GM21367 (cell line): ENCODE measurements around the gene SORCS1.

Experiments used
- ATAC-seq: cut with Tn5 transposase; IDR thresholded peaks from one replicate; pipeline ENCODE4 v1.9.1; 2021; ENCODE audit not compliant: unreplicated experiment

The SORCS1 gene

DNA sequence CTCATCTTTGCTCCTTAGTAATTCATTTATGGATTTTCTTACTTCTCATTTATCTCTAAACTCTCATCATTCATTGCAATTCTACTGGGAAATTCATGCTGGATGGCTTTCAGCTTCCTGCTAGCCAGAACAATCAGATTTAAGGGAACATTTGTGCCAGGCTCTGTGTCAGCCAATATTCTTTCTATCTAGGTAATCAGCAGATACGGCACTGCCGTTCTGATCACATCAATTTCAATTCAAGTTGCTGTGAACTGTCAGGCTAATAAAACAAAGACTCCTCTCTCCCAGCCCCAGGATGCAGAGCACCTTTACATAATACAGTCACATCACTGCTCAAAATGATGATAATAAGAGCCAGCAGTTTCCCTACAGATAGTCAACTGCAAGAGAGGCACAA lies 468.3 kb downstream of the SORCS1 start:
- ATAC-seq, result no peak

- no peak for ATAC-seq
These were observed 469.8 kb downstream of the SORCS1 start for GRCh38 chr10:106694696-106695095.

GRCh38 chr10:106682175-106682574 lies 482.3 kb downstream of the SORCS1 start:
- ATAC-seq, result no peak

- ATAC-seq, result no peak
These were observed 484.4 kb downstream of the SORCS1 start for GRCh38 chr10:106680061-106680460.

DNA sequence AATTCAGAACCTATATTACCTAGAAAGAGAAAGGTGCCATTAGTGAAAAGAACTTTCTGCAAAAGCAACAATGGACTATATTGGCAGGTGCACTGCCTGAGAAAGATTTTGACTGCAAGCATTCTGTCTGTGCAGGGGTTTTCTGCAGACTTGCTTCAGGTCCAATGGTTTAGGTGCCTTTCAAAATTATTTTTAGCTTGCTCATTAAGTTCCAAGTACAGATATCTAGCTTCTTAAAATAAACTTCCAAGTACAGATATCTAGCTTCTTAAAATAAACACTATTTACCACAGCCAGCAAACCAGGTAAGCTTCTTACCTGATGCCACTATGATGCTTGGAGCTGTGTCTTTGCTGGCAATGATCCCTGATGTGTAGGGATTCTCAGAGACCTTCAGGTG lies 485.2 kb downstream of the SORCS1 start:
- no peak for ATAC-seq

- ATAC-seq, result no peak
These were observed 491.9 kb downstream of the SORCS1 start for GRCh38 chr10:106672517-106673175.

DNA sequence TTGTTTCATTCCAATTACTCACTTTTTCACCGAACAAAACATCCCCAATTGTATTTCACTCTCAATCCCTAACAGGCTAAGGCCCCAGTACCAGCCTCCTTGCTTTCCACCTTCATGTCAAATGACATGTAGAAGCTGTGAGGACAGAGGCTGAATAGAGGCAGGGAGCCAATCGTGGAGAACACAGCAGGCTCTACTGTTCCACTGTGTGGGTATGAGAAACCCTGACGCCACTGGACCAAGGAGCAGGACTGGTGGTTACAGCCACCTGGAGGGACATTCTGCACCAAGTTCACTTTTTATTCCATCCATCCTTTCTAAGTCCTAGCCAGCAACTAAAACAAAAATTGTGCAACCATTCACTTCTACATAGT lies 502.8 kb downstream of the SORCS1 start:
- ATAC-seq, result no peak

DNA sequence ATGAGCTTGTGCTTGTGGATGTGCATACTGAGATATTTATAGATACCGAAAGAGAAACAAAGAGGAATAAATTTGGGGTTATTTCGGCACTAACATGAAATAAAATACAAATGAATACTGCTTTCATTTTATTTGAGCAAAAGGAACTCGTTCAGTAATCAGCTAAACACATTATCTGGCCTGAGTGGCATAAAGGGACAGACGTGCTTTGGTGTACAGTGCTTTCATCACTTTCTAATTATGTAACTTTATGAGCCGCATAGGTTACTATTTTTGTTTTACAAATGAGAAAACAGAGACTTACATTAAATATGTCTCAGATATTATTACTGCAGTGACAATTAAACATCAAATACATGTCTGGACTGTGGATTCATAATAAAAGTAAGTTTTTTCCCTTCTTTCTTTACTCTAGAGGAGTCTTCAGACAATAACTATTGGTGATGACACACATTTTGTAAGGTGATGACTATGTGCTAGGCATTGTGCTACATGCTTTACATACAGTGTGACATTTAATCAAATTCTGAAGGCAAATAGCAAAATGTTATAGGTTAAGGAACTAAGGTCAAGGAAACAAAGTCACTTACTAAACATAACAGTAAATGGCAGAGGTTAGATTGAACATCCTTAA lies 503.3 kb downstream of the SORCS1 start:
- ATAC-seq, result no peak

DNA sequence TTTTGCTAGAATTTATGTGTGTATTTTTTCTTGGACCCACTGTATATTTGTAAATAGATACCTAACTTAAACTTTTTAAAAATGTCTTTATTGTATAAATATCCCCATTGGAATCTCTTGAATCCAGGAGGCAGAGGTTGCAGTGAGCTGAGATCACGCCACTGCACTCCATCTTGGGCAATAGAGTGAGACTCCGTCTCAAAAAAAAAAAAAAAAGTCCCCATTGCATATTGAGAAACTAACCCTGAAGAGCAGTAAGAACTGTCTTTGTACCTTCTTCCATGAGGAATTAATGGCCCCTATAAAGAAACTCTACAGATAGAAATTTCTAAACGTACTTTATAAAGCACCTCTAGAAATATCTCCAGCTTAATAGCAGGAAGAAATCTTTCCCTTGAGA lies 504.0 kb downstream of the SORCS1 start:
- ATAC-seq, result no peak

- ATAC-seq, result no peak
These were observed 508.9 kb downstream of the SORCS1 start for GRCh38 chr10:106655636-106656035.

GRCh38 chr10:106655165-106655564 lies 509.3 kb downstream of the SORCS1 start:
- no peak for ATAC-seq

- no peak for ATAC-seq
These were observed 512.2 kb downstream of the SORCS1 start for GRCh38 chr10:106652279-106652678.

GRCh38 chr10:106648534-106649481 lies 515.7 kb downstream of the SORCS1 start:
- no peak for ATAC-seq

- no peak for ATAC-seq
These were observed 521.0 kb downstream of the SORCS1 start for GRCh38 chr10:106643473-106643872.

- no peak for ATAC-seq
These were observed 526.6 kb downstream of the SORCS1 start for GRCh38 chr10:106637873-106638272.

GRCh38 chr10:106636766-106637491 lies 527.6 kb downstream of the SORCS1 start:
- no peak for ATAC-seq

GRCh38 chr10:106635947-106636346 lies 528.6 kb downstream of the SORCS1 start:
- no peak for ATAC-seq

DNA sequence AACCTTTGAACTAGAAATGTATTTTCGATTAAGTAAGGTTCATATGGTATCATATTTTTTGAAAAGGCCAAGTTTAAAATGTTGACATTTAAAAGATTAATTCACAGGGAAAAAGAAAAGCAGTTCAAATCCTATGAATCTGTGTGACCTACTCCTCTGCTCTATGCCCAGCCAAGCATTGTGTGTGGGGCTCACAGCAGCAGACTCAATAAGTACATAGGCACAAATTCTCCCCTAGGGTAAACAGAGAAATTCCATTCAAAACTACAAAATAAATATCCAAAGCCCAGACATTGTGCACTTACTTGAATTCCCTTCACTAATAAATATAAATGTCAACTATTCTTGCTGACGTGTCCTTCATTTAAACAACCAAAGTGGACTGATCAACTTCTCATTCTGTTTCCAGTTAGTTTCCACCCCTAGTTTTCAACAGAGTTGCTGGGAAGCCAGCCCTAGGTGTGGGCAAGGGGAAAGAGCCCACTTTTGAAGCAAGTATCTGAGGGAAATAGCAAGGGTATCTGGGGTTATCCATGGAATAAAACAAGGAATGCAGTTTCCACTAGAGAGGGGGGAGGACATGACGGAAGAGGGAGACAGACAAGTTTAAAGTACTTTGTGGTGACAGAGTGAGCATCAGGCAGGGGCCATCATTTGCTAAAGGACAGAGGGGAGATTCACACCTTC lies 533.3 kb downstream of the SORCS1 start:
- no peak for ATAC-seq

- ATAC-seq, result no peak
These were observed 538.1 kb downstream of the SORCS1 start for GRCh38 chr10:106626371-106626770.

DNA sequence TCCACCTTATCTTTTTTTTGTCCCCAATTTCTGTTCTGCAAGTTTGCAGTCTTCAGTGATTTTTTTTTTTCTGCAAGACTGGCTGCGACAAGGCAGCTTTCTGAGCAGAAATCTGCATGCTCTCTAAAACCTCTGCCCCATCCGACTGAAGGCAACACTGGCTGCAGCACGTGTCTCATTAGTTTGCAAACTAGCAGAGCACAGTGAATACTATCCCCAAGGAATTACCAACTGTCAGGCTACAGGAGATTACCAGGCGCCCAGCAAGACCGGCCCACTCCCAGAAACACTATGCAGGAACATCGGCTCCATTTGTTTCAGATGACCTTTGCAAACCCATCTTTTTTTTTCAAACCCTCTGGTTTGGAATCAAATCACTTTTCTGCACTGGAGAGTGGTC lies 538.8 kb downstream of the SORCS1 start:
- ATAC-seq, result no peak

DNA sequence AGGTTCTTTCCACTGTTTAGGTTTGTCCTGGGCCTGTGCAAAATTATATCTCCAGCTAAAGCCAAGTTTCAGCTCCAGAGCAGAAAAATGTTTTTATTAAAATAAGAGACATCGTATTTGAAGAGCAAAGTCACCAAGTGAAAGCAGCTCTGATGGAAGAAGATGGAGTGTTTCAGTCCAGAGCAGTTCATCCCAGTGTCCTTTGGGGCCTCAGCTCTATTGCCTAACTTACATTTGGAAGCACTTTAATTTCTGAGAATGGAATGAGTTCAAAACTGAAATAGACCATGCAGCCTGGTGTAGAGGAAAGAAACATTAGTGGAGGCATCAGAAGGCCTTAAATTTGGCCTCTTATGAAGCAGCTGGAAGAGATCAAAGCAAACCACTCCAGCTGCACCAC lies 545.2 kb downstream of the SORCS1 start:
- no peak for ATAC-seq
